Stomach (tissue), 19 donors: ENCODE measurements around the gene RRAS2. TPM values are rescaled to one million over a fixed set of nuclear protein-coding genes. Genes with fewer than 3 reads are reported as not detected.
"Not testable (repeated sequence)": the region's sequence is repeated elsewhere in the genome, so short reads cannot be mapped to it uniquely, and the experiment has no call there.

Experiments used
- DNase-seq, 2 donors: peaks; one replicate each; pipeline versions ENCODE4 v3.0.0 to v3.0.0-alpha.2; 2013 to 2019
- H3K27ac ChIP-seq, 5 donors: fragments of 200-600 bp in 4 of 5; sonication (generic) in 4 of 5; one replicate each; pipeline ENCODE4 v1.5.1; 2013 to 2019; ENCODE audit warnings: mild to moderate bottlenecking in 1 of 5, moderate library complexity in 1 of 5
- H3K27me3 ChIP-seq, 3 donors: fragments of 200-600 bp; sonication (generic); one replicate each; pipeline ENCODE4 v1.5.1; 2017 to 2019; ENCODE audit warnings: mixed run types in 1 of 3
- H3K36me3 ChIP-seq, 4 donors: fragments of 200-600 bp; sonication (generic); 1 replicate in 3 of 4; 2 replicates in 1 of 4; pipeline ENCODE4 v1.5.1; 2016 to 2019
- H3K4me1 ChIP-seq, 4 donors: fragments of 200-600 bp; sonication (generic); one replicate each; pipeline ENCODE4 v1.5.1; 2016 to 2019
- H3K4me3 ChIP-seq, 4 donors: fragments of 200-600 bp; sonication (generic) in 3 of 4; one replicate each; pipeline ENCODE4 v1.5.1; 2016 to 2019; ENCODE audit warnings: mild to moderate bottlenecking in 1 of 4
- H3K9me3 ChIP-seq, 4 donors: fragments of 200-600 bp; sonication (generic); one replicate each; pipeline ENCODE4 v1.5.1; 2016 to 2019
- CTCF ChIP-seq, 7 experiments: fragments of 450-650 bp in 4 of 7; fragments of 200-600 bp in 3 of 7; sonication (generic) in 3 of 7; IDR thresholded peaks; one replicate each; pipeline ENCODE4 v1.5.1; 2016 to 2019; ENCODE audit warnings: antibody characterized with exemption in 7 of 7, control low read depth in 2 of 7, mild to moderate bottlenecking in 1 of 7
- EP300 ChIP-seq: sonication (generic); formaldehyde crosslinking; IDR thresholded peaks from one replicate; pipeline ENCODE4 v1.6.1; 2017; ENCODE audit warnings: antibody characterized with exemption
- POLR2A ChIP-seq, 4 donors: fragments of 450-650 bp; IDR thresholded peaks; one replicate each; pipeline ENCODE4 v1.6.1; 2016; ENCODE audit warnings: antibody characterized with exemption in 4 of 4, control low read depth in 2 of 4, mild to moderate bottlenecking in 1 of 4, moderate library complexity in 1 of 4
- POLR2AphosphoS5 ChIP-seq, 3 donors: sonication (generic); formaldehyde crosslinking; IDR thresholded peaks; one replicate each; pipeline ENCODE4 v1.6.1; 2016; ENCODE audit warnings: antibody characterized with exemption in 3 of 3
- WGBS, 5 donors: extraction: QIAGEN DNeasy Blood & Tissue Kit in 3 of 5; methylation state at CpG; one replicate each; pipeline versions ENCODE4 v1.1.5 to v1.1.7; 2013 to 2018; 5-methylcytosine and 5-hydroxymethylcytosine counted together
- intact Hi-C: fragments of 100-400 bp; cut with DNase I; formaldehyde crosslinking; loops from one replicate; pipeline ENCODE4 v1.15.1; 2023; ENCODE audit warnings: low total_unique reads
- long read RNA-seq, 10 donors: transcript quantifications; one replicate each; lab custom pipeline, GENCODE V29; 2026
- polyA plus RNA-seq, 3 donors: library from polyadenylated mRNA; stranded (reverse); fragments of 200-250 nt; gene quantifications; one replicate each; pipeline ENCODE4 v1.2.3, GENCODE V29; 2013
- total RNA-seq, 5 donors: library from RNA; depleted of rRNA; stranded (reverse); fragments of >200 nt; gene quantifications; one replicate each; pipeline versions ENCODE4 v1.1.0 to v1.2.3, GENCODE V29; 2014 to 2016
- donor health status: healthy with polysubstance abuse.
- donor health status: Bipolar disorder and iron deficiency.
- donor health status: healthy.

The RRAS2 gene
- total RNA-seq: 10 to 100 TPM in 3 of 5 donors, 1 to 10 TPM in 2; 1.2 to 65.0 (median 30.4) TPM
- polyA plus RNA-seq: 10 to 100 TPM; 13.8 to 20.7 (median 18.0) TPM
- long read RNA-seq, donor 1, partial matches to known transcripts: 0 of 2 reads
- long read RNA-seq, donor 1, other reads (novel, unspliced or antisense): 0 of 2 reads
- long read RNA-seq, donor 2, partial matches to known transcripts: 0 of 2 reads
- long read RNA-seq, donor 2, other reads (novel, unspliced or antisense): 0 of 2 reads
- long read RNA-seq, donor 3, transcript RRAS2-201 (6 exons, 1,516 nt): major isoform, 7 of 7 reads
- long read RNA-seq, donor 3, partial matches to known transcripts: 0 of 7 reads
- long read RNA-seq, donor 3, other reads (novel, unspliced or antisense): 0 of 7 reads
- long read RNA-seq, donor 4: 0 reads
- long read RNA-seq, donor 5, transcript RRAS2-201 (6 exons, 1,516 nt): major isoform, 6 of 7 reads
- long read RNA-seq, donor 5, partial matches to known transcripts: 0 of 7 reads
- long read RNA-seq, donor 5, other reads (novel, unspliced or antisense): 0 of 7 reads
- long read RNA-seq, donor 6, transcript RRAS2-201 (6 exons, 1,516 nt): major isoform, 9 of 11 reads
- long read RNA-seq, donor 6, partial matches to known transcripts: 0 of 11 reads
- long read RNA-seq, donor 6, other reads (novel, unspliced or antisense): 0 of 11 reads
- long read RNA-seq, donor 7, transcript RRAS2-201 (6 exons, 1,516 nt): major isoform, 11 of 11 reads
- long read RNA-seq, donor 7, partial matches to known transcripts: 0 of 11 reads
- long read RNA-seq, donor 7, other reads (novel, unspliced or antisense): 0 of 11 reads
- long read RNA-seq, donor 8, partial matches to known transcripts: 0 of 2 reads
- long read RNA-seq, donor 8, other reads (novel, unspliced or antisense): 0 of 2 reads
- long read RNA-seq, donor 9, transcript RRAS2-201 (6 exons, 1,516 nt): major isoform, 5 of 5 reads
- long read RNA-seq, donor 9, partial matches to known transcripts: 0 of 5 reads
- long read RNA-seq, donor 9, other reads (novel, unspliced or antisense): 0 of 5 reads
- long read RNA-seq, donor 10, partial matches to known transcripts: 0 of 2 reads
- long read RNA-seq, donor 10, other reads (novel, unspliced or antisense): 0 of 2 reads

DNA sequence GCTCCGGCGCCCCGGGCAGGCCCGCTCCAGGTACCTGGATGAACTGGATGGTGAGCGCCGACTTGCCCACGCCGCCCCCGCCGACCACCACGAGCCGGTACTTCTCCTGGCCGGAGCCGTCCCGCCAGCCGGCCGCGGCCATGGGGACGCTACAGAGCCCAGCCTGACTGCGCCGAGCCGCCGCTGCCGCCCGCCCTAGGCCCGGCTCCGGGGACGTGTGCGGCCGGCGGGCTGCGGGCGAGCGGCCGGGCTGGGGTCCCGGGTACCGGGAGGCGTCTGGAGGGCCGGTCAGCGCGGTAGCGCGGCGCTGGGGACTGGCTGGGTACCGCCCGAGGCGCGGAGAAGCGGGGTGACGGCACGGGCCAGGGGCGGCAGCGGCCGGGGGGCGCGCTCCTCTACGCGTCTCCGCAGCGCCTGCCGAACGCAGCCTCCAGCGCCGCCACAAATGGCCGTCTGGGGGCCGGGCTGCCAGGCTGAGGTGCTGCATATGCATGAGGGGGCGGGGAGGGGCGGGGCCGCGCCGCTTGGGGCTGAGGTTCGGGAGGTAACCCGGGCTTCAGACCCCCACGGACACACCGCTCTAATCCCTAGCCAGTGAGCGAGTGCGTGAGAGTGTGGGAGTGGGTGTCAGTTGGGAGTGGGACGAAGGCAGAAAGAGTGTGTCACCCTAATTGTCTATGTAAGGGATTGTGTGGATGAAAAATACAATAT is at the start of gene RRAS2:
Gene RRAS2, minus strand, starts transcription at position 455 of the 711 bp plus-strand sequence. Its CDS starts 313 bp downstream, at position 142.
- intact Hi-C loops: no loop called here
- H3K9me3 ChIP-seq: no peaks in the 10 kb centered on the region
- no peaks in the 10 kb centered on the region for H3K36me3 ChIP-seq
- DNase-seq: peak; percentile 77 to 95
- TF ChIP-seq EP300: no peak
- peak; percentile 60 to 92 (median 89) for TF ChIP-seq POLR2AphosphoS5 (IDR thresholded peaks at IDR 0.05)
- peak within 1 kb of the TSS; percentile 81 to 94 (median 87) for H3K4me3 ChIP-seq
- peaks cover 6 to 27% (median 17%) of the 10 kb centered on the region in 4 donors for H3K4me1 ChIP-seq
- H3K27me3 ChIP-seq: peaks cover 0 to 6% (median 0%) of the 10 kb centered on the region in 3 donors
- WGBS, 5 donors: 0 to 2% (median 1%) methylated on average over 10 to 78 of the region's 78 CpGs
- H3K27ac ChIP-seq: peak within 1 kb of the TSS; percentile 76 to 92 (median 89)

GRCh38 chr11:14408612-14409011 is 49.6 kb upstream of the RRAS2 start:
- Histone ChIP-seq H3K27me3 (no peaks in the 10 kb centered on the region), H3K4me3 (no peak overlapping the region), H3K4me1 (peaks cover 0 to 10% (median 0%) of the 10 kb centered on the region in 4 donors), H3K27ac (no peak overlapping the region), H3K9me3 (no peaks in the 10 kb centered on the region), H3K36me3 (no peaks in the 10 kb centered on the region)
- no peak for DNase-seq
- intact Hi-C loops: no loop called here
- TF ChIP-seq CTCF (IDR thresholded peaks at IDR 0.05): no peak
- TF ChIP-seq EP300: no peak
- no peak for TF ChIP-seq POLR2AphosphoS5 (IDR thresholded peaks at IDR 0.05)
- WGBS, 5 donors: 89 to 100% (median 93%) methylated on average over 2 of the region's 2 CpGs

- H3K27ac ChIP-seq, H3K4me3 ChIP-seq, H3K9me3 ChIP-seq, H3K36me3 ChIP-seq, intact Hi-C loops, H3K27me3 ChIP-seq, DNase-seq, H3K4me1 ChIP-seq: not testable (repeated sequence)
- WGBS, 5 donors: 94 to 99% (median 96%) methylated on average over 2 of the region's 2 CpGs
These were observed 47.1 kb upstream of the RRAS2 start for GRCh38 chr11:14406116-14406515.

- intact Hi-C loops, H3K9me3 ChIP-seq, H3K36me3 ChIP-seq, H3K27me3 ChIP-seq, H3K27ac ChIP-seq, DNase-seq, H3K4me3 ChIP-seq, H3K4me1 ChIP-seq: not testable (repeated sequence)
- 96 to 99% (median 97%) methylated on average over 6 of the region's 6 CpGs for WGBS, 5 donors
These were observed 44.5 kb upstream of the RRAS2 start for GRCh38 chr11:14403528-14403927.

GRCh38 chr11:14399087-14399486 is 40.1 kb upstream of the RRAS2 start:
- Histone ChIP-seq H3K27ac (no peak overlapping the region), H3K9me3 (no peaks in the 10 kb centered on the region), H3K4me1 (no peaks in the 10 kb centered on the region), H3K36me3 (no peaks in the 10 kb centered on the region), H3K4me3 (no peak overlapping the region), H3K27me3 (no peaks in the 10 kb centered on the region)
- intact Hi-C loops: no loop called here
- TF ChIP-seq POLR2A (IDR thresholded peaks at IDR 0.05) (no peak), EP300 (no peak), CTCF (IDR thresholded peaks at IDR 0.05) (no peak), POLR2AphosphoS5 (IDR thresholded peaks at IDR 0.05) (no peak)
- no peak for DNase-seq
- WGBS, 5 donors: 45 to 74% (median 61%) methylated on average over 1 of the region's 1 CpG
